GM12878 (cell line): ENCODE data around the gene DKKL1. TPM values are rescaled to one million over a fixed set of nuclear protein-coding genes. Genes with fewer than 3 reads are reported as not detected.

Experiments
- BHLHE40 ChIP-seq, 2 experiments: fragments of 450-650 bp in 1 of 2; IDR thresholded peaks; 2 replicates each; pipeline ENCODE4 v1.6.1; 2011 to 2017; ENCODE audit warnings: low read depth in 2 of 2, borderline replicate concordance in 1 of 2, improper control_type of control experiment in 1 of 2, low read length in 1 of 2, mild to moderate bottlenecking in 1 of 2
- CHD2 ChIP-seq: IDR thresholded peaks from 2 replicates; pipeline ENCODE4 v1.6.1; 2011; ENCODE audit warnings: low read depth, low read length, improper control_type of control experiment, borderline replicate concordance
- HDGF ChIP-seq: fragments of 450-650 bp; IDR thresholded peaks from 2 replicates; pipeline ENCODE4 v1.6.1; 2016; ENCODE audit warnings: antibody characterized with exemption
- IRF5 ChIP-seq: fragments of 450-650 bp; IDR thresholded peaks from 2 replicates; pipeline ENCODE4 v1.6.1; 2017; ENCODE audit warnings: borderline replicate concordance
- NR2C1 ChIP-seq: fragments of 450-650 bp; IDR thresholded peaks from 2 replicates; pipeline ENCODE4 v1.6.1; 2017; ENCODE audit warnings: antibody characterized with exemption, mild to moderate bottlenecking, moderate library complexity
- RBBP5 ChIP-seq: fragments of 200-600 bp; sonication (generic); conservative IDR thresholded peaks from 2 replicates; pipeline ENCODE4 v1.6.1; 2016
- RELB ChIP-seq: fragments of 450-650 bp; IDR thresholded peaks from 2 replicates; pipeline ENCODE4 v1.6.1; 2017; ENCODE audit warnings: low read depth, mild to moderate bottlenecking, moderate library complexity
- STAT3 ChIP-seq: IDR thresholded peaks from 2 replicates; pipeline ENCODE4 v1.6.1; 2011; ENCODE audit warnings: low read depth, low read length, improper control_type of control experiment
- ZNF592 ChIP-seq: fragments of 450-650 bp; IDR thresholded peaks from 2 replicates; pipeline ENCODE4 v1.6.1; 2017; ENCODE audit warnings: mild to moderate bottlenecking, moderate library complexity
- polyA plus RNA-seq, 11 experiments: library from polyadenylated mRNA; depleted of rRNA in 4 of 11; unstranded in 6 of 11; stranded (reverse) in 5 of 11; fragments of >200 nt; fragmentation: Nextera tagmentation in 4 of 11; fragmentation: Illumina TruSeq in 1 of 11; extraction: Ambion mirVana in 4 of 11; extraction: Trizol in 1 of 11; gene quantifications; 1 replicate in 1 of 11; 2 replicates in 10 of 11; pipeline versions ENCODE4 v1.2.1 to v1.2.3, GENCODE V29; 2011 to 2016; ENCODE audit warnings: inconsistent platforms in 2 of 11, missing spikeins in 2 of 11, low read depth in 1 of 11
- total RNA-seq, 4 experiments: library from RNA; depleted of rRNA in 3 of 4; stranded (reverse); fragments of >200 nt in 3 of 4; fragmentation: Illumina TruSeq in 1 of 4; extraction: Trizol in 1 of 4; gene quantifications; 2 replicates each; pipeline versions ENCODE4 v1.2.1 to v1.2.3, GENCODE V29; 2013 to 2021

DKKL1 gene
- total and polyA plus RNA-seq, 10 of the 15 experiments (the other 5 are each of a cell fraction or from before 2014, with no cell fraction given): not detected

- TF ChIP-seq RELB: no peak
- no peak for TF ChIP-seq CHD2
- TF ChIP-seq STAT3: no peak
- no peak for TF ChIP-seq HDGF
- no peak for TF ChIP-seq ZNF592
- TF ChIP-seq BHLHE40 (IDR thresholded peaks at IDR 0.05; ENCODE audit: borderline replicate concordance in 1 of 2, low read depth in 2 of 2, low read length in 1 of 2): no peak
- TF ChIP-seq NR2C1: no peak
- TF ChIP-seq IRF5: no peak
- TF ChIP-seq RBBP5: no peak
Observed at GRCh38 chr19:49396738-49397505, 33.2 kb downstream of the DKKL1 start (continued).
